GM10248 (cell line): Measurements from ENCODE around the gene PIK3R5.

Experiments used
- CTCF ChIA-PET: fragments of 300-600 bp; sonication (Branson Sonifier 250); formaldehyde crosslinking; extraction: SDS; loops from one replicate; lab custom pipeline; 2021; ENCODE audit warnings: antibody characterized with exemption; lab: Yijun Ruan, JAX
- POLR2A ChIA-PET: fragments of 350-650 bp; sonication (Branson Sonifier 250); formaldehyde crosslinking; extraction: SDS; loops from one replicate; lab custom pipeline; 2020; ENCODE audit warnings: antibody characterized with exemption; lab: Yijun Ruan, JAX
- DNase-seq: peaks from one replicate; pipeline ENCODE4 v3.0.0; 2012; ENCODE audit errors: extremely low spot score
- TF ChIP-seq, protein P1 (sequence below): IDR thresholded peaks from 2 replicates; pipeline ENCODE4 v1.5.1; 2012; ENCODE audit warnings: mild to moderate bottlenecking, low read depth; ENCODE audit errors: extremely low read depth, missing control alignments, control extremely low read depth

The PIK3R5 gene

GRCh38 chr17:8873801-8874715, 91.4 kb downstream of the PIK3R5 start:
- POLR2A ChIA-PET: no interaction called here
- DNase-seq: no peak
- TF ChIP-seq, protein P1, sequence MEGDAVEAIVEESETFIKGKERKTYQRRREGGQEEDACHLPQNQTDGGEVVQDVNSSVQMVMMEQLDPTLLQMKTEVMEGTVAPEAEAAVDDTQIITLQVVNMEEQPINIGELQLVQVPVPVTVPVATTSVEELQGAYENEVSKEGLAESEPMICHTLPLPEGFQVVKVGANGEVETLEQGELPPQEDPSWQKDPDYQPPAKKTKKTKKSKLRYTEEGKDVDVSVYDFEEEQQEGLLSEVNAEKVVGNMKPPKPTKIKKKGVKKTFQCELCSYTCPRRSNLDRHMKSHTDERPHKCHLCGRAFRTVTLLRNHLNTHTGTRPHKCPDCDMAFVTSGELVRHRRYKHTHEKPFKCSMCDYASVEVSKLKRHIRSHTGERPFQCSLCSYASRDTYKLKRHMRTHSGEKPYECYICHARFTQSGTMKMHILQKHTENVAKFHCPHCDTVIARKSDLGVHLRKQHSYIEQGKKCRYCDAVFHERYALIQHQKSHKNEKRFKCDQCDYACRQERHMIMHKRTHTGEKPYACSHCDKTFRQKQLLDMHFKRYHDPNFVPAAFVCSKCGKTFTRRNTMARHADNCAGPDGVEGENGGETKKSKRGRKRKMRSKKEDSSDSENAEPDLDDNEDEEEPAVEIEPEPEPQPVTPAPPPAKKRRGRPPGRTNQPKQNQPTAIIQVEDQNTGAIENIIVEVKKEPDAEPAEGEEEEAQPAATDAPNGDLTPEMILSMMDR: no peak
- CTCF ChIA-PET: interaction anchor here (1.0 to 1.2 kb wide), 3 partner anchors 8 to 124 kb away, joined by 3 read pairs; no protein-coding TSS in a partner anchor

DNA sequence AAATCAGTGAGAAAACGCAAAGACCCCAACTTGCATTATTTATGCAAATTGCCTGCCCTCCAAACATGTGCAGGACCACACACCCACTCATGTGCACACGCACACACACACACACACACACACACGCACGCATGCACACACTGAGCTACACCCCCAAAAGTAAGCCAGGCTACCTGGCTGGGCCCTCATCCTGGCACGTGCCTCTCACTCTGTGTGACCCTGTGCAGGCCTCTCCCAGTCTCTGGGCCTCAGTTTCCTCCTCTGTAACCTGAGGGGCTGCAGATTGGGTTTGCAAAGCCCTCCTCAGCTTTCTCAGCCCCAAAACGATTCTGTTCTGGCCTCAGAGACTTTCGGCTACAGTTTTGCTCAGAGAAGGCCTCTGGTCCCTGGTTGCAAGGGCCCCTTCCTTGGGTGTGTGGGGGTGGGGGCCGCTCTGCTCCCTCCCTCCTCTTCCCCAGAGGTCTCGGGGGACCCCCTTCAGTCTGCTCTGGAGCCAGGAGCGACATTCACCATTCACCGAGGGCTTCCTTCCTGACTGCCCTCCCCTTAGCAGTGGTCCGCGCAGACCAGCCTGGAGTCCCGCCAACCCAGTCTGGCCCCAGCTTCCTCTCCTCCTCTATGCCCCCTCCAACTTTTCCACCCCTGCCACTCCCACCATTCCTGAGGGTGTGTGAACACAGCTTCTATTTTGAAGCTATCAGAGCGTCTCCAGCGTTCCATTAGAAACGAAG, 92.6 kb downstream of the PIK3R5 start:
- POLR2A ChIA-PET: no interaction called here
- TF ChIP-seq, protein P1: no peak
- CTCF ChIA-PET: interaction anchor here (0.8 to 1.5 kb wide), 5 partner anchors 9 to 126 kb away, joined by 3 to 4 read pairs (median 3); no protein-coding TSS in a partner anchor
- DNase-seq: no peak

- TF ChIP-seq, protein P1: no peak
- ChIA-PET CTCF (interaction anchor here (0.8 to 3.4 kb wide), 4 partner anchors 8 to 31 kb away, joined by 3 to 11 read pairs (median 4); no protein-coding TSS in a partner anchor), POLR2A (no interaction called here)
- no peak for DNase-seq
Observed at GRCh38 chr17:8872036-8872704, 93.3 kb downstream of the PIK3R5 start.

DNA sequence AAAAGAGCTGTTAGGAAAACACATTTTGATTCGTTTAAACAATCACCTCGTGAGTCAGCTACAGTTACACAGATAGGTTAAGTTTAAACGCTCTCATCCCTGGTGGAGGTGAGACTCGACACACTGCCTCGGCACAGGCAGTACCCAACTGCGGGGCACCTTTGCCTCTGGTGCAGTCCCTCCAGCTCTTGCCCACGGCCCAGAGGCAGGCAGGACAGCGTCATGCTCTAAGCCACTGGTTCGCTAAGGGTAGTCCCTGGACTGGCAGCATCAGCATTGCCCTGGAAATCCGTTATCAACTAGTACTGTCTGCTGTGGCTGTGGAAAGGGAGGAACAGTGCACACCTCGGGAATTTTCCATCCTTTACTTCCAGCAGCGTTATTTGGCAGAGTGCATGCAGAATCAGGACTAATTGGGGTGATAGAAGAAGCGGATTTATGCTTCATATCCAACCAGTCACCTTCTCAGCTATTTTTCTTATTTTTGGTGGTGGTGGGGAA, 94.4 kb downstream of the PIK3R5 start:
- DNase-seq: no peak
- CTCF ChIA-PET: interaction anchor here (1.1 to 3.4 kb wide), 4 partner anchors 9 to 29 kb away, joined by 3 to 24 read pairs (median 7); no protein-coding TSS in a partner anchor
- TF ChIP-seq, protein P1: no peak
- POLR2A ChIA-PET: no interaction called here

DNA sequence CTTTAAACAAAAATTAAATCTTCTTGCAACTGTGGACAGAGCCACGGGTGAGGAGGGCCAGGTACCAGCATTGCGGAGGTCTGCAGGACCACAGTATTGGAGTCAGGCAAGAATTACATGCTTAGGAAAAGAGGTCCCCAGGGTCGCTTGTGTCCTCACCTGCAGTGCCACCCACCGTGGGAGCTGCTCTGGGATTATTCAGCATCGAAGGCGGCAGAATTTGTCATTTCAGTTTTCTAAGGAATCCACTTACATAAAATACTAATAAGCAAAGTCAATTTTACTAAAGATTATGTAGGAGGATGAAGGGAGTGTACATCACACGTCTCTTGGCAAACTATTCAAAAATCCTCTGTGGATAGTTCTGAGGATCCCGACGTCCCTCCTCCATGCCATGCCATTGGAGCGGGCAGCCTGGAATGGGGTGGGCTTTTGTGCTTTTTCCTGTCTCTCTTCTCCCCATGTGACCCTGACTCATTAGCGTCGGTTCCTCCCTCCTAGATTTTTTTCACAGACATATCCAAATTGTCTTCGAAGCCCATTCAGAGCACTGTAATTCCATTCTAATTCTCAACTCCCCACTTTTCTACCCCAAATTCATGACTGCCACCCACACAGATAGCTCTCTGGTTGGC, 95.0 kb downstream of the PIK3R5 start:
- TF ChIP-seq, protein P1: no peak
- POLR2A ChIA-PET: no interaction called here
- CTCF ChIA-PET: interaction anchor here (1.1 to 3.4 kb wide), 6 partner anchors 8 to 29 kb away, joined by 3 to 24 read pairs (median 5); no protein-coding TSS in a partner anchor
- DNase-seq: no peak
